K562 (cell line): ENCODE measurements around the gene PPP1R3E. TPM values are rescaled to one million over a fixed set of nuclear protein-coding genes. Genes with fewer than 3 reads are reported as not detected.

Experiments
- ARID3B ChIP-seq: fragments of 250-450 bp; sonication (Bioruptor Pico); IDR thresholded peaks from 2 replicates; pipeline ENCODE4 v1.4.0; 2020; ENCODE audit warnings: borderline replicate concordance
- BACH1 ChIP-seq: fragments of 200-800 bp; sonication (Bioruptor generic); IDR thresholded peaks from 2 replicates; pipeline ENCODE4 v1.6.1; 2016; ENCODE audit warnings: missing genetic modification characterization, missing compliant biosample characterization
- CBX2 ChIP-seq: fragments of 200-600 bp; sonication (generic); IDR thresholded peaks from one replicate; pipeline ENCODE4 v1.6.1; 2012; ENCODE audit warnings: mild to moderate bottlenecking, low read length, inconsistent platforms; ENCODE audit not compliant: insufficient read depth, poor library complexity, severe bottlenecking
- ELF1 ChIP-seq: fragments of 200-800 bp; sonication (Bioruptor generic); IDR thresholded peaks from 2 replicates; pipeline ENCODE4 v1.6.1; 2016; ENCODE audit warnings: missing genetic modification characterization, missing compliant biosample characterization
- HIVEP1 ChIP-seq: fragments of 250-450 bp; sonication (Bioruptor Pico); IDR thresholded peaks from 2 replicates; pipeline ENCODE4 v1.4.0; 2020; ENCODE audit warnings: mild to moderate bottlenecking
- JUND ChIP-seq, 2 experiments: IDR thresholded peaks; 2 replicates in 1 of 2; 3 replicates in 1 of 2; pipeline ENCODE4 v1.6.1; 2011; ENCODE audit warnings: borderline replicate concordance in 2 of 2, low read depth in 2 of 2, low read length in 2 of 2, improper control_type of control experiment in 1 of 2, missing biosample characterization in 1 of 2, missing genetic modification characterization in 1 of 2, missing genetic modification reagents in 1 of 2
- NBN ChIP-seq: fragments of 450-650 bp; IDR thresholded peaks from 2 replicates; pipeline ENCODE4 v1.6.1; 2016; ENCODE audit warnings: low read depth, mild to moderate bottlenecking
- RFX1 ChIP-seq: fragments of 450-650 bp; IDR thresholded peaks from 2 replicates; pipeline ENCODE4 v1.6.1; 2016; ENCODE audit warnings: mild to moderate bottlenecking, moderate library complexity
- SREBF1 ChIP-seq: fragments of 150-350 bp; IDR thresholded peaks from 2 replicates; pipeline ENCODE4 v1.6.1; 2014; ENCODE audit warnings: antibody characterized with exemption, low read depth, low read length, borderline replicate concordance
- SRSF3 ChIP-seq: fragments of 200-400 bp; formaldehyde crosslinking; IDR thresholded peaks from 2 replicates; pipeline ENCODE4 v1.6.1; 2016; ENCODE audit warnings: mild to moderate bottlenecking, low read length, moderate library complexity; ENCODE audit not compliant: insufficient read depth
- TAF7 ChIP-seq: fragments of 450-650 bp; IDR thresholded peaks from 2 replicates; pipeline ENCODE4 v1.6.1; 2016; ENCODE audit warnings: missing genetic modification characterization, missing compliant biosample characterization
- TFAP4 ChIP-seq: sonication (generic); formaldehyde crosslinking; IDR thresholded peaks from 2 replicates; pipeline ENCODE4 v1.8.0; 2022; ENCODE audit warnings: missing genetic modification reagents, mild to moderate bottlenecking, moderate library complexity, borderline replicate concordance
- ZNF263 ChIP-seq: sonication (generic); formaldehyde crosslinking; IDR thresholded peaks from 2 replicates; pipeline ENCODE4 v1.8.0; 2022; ENCODE audit warnings: mild to moderate bottlenecking, missing genetic modification reagents, borderline replicate concordance
- ZNF3 ChIP-seq: fragments of 250-450 bp; sonication (Bioruptor Pico); IDR thresholded peaks from 2 replicates; pipeline ENCODE4 v1.5.0; 2021; ENCODE audit warnings: mild to moderate bottlenecking, moderate library complexity
- ZNF354B ChIP-seq: fragments of 250-450 bp; sonication (Bioruptor Pico); IDR thresholded peaks from 2 replicates; pipeline ENCODE4 v1.4.0; 2020
- polyA plus RNA-seq, 8 experiments: library from polyadenylated mRNA; depleted of rRNA in 4 of 8; stranded (reverse) in 5 of 8; unstranded in 3 of 8; fragments of >200 nt; fragmentation: Nextera tagmentation in 2 of 8; fragmentation: Illumina TruSeq in 1 of 8; extraction: Ambion mirVana in 2 of 8; extraction: Trizol in 1 of 8; gene quantifications; 2 replicates each; pipeline versions ENCODE4 v1.2.1 to v1.2.3, GENCODE V29; 2011 to 2014; ENCODE audit warnings: inconsistent platforms in 1 of 8, missing spikeins in 1 of 8
- total RNA-seq, 7 experiments: library from RNA; depleted of rRNA in 6 of 7; stranded (reverse); fragments of >200 nt in 6 of 7; fragmentation: Illumina TruSeq in 2 of 7; extraction: Trizol in 2 of 7; gene quantifications; 2 replicates each; pipeline versions ENCODE4 v1.2.1 to v1.2.3, GENCODE V29; 2011 to 2021; ENCODE audit warnings: low replicate concordance in 1 of 7
- TF ChIP-seq, protein P1 (sequence below): sonication (generic); formaldehyde crosslinking; IDR thresholded peaks from 2 replicates; pipeline ENCODE4 v1.8.1; 2023; ENCODE audit warnings: missing genetic modification reagents, mild to moderate bottlenecking, borderline replicate concordance
- TF ChIP-seq, protein P2 (sequence below): fragments of 200-400 bp; formaldehyde crosslinking; IDR thresholded peaks from 2 replicates; pipeline ENCODE4 v1.6.1; 2017; ENCODE audit warnings: mild to moderate bottlenecking, low read depth, low read length, moderate library complexity

Gene PPP1R3E
- total and polyA plus RNA-seq, 9 of the 15 experiments (the other 6 are each of a cell fraction or from before 2014, with no cell fraction given): 3.2 to 18.4 (median 7.6) TPM

DNA sequence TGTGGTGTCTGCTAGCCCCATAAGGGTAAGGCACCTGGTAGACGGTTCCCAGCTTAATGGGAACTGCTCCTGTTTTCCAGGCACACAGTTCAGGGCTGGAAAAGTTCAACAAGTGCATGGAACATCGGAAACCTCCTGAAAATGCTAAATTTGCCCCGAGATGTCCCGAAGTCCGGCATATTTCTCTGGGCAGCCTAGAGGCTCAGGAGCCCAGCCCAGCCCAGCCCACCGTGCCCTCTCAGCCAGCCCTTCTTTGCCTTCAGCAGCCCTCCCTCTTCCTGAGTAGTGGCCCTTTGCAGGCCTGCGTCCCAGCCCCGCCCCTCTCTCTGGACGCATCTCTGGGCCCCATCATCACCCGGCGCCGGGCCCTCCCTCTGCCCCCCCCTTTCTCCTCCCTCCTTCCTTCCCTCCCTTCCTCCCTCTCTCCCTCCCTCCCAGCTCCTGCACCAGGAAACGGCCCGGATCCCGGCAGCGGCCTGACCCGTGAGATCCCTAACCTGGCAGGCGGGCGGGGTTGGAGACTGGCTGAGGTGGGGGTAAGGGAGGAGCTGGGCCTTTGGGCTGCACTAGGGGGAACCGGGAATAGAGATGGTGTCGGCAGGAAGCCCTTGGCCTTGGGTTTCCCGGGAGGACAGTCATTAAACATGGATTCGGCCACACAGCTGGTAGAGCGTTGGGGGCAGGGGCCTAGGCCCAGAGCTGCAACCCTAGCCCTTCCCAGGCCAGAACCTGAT lies 3.9 kb upstream of the PPP1R3E start, which contains the start of gene BCL2L2 (continued):
- TF ChIP-seq ARID3B (CRISPR knock-in tag): no peak
- TF ChIP-seq SRSF3: no peak
- no peak for TF ChIP-seq CBX2
- peak; percentile 90; the same call in 1 of the 2 replicates for TF ChIP-seq NBN
- no peak for TF ChIP-seq ELF1 (tag)
- 0 out of 2 replicates have a peak, but pooled peaks have one; percentile 34 for TF ChIP-seq ZNF3 (CRISPR knock-in tag)
- TF ChIP-seq RFX1: no peak
- TF ChIP-seq, protein P1, sequence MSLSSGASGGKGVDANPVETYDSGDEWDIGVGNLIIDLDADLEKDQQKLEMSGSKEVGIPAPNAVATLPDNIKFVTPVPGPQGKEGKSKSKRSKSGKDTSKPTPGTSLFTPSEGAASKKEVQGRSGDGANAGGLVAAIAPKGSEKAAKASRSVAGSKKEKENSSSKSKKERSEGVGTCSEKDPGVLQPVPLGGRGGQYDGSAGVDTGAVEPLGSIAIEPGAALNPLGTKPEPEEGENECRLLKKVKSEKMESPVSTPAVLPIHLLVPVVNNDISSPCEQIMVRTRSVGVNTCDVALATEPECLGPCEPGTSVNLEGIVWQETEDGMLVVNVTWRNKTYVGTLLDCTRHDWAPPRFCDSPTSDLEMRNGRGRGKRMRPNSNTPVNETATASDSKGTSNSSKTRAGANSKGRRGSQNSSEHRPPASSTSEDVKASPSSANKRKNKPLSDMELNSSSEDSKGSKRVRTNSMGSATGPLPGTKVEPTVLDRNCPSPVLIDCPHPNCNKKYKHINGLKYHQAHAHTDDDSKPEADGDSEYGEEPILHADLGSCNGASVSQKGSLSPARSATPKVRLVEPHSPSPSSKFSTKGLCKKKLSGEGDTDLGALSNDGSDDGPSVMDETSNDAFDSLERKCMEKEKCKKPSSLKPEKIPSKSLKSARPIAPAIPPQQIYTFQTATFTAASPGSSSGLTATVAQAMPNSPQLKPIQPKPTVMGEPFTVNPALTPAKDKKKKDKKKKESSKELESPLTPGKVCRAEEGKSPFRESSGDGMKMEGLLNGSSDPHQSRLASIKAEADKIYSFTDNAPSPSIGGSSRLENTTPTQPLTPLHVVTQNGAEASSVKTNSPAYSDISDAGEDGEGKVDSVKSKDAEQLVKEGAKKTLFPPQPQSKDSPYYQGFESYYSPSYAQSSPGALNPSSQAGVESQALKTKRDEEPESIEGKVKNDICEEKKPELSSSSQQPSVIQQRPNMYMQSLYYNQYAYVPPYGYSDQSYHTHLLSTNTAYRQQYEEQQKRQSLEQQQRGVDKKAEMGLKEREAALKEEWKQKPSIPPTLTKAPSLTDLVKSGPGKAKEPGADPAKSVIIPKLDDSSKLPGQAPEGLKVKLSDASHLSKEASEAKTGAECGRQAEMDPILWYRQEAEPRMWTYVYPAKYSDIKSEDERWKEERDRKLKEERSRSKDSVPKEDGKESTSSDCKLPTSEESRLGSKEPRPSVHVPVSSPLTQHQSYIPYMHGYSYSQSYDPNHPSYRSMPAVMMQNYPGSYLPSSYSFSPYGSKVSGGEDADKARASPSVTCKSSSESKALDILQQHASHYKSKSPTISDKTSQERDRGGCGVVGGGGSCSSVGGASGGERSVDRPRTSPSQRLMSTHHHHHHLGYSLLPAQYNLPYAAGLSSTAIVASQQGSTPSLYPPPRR: no peak
- TF ChIP-seq HIVEP1: no peak
- no peak for TF ChIP-seq BACH1 (tag)
- TF ChIP-seq JUND (IDR thresholded peaks at IDR 0.05; ENCODE audit: borderline replicate concordance, low read depth, low read length): peak; percentile 54; the same call in 1 of the 2 replicates
- peak; percentile 39; the same call in 1 of the 3 replicates for TF ChIP-seq JUND (tag; IDR thresholded peaks at IDR 0.05; ENCODE audit: borderline replicate concordance, low read depth, low read length)
- TF ChIP-seq, protein P2, sequence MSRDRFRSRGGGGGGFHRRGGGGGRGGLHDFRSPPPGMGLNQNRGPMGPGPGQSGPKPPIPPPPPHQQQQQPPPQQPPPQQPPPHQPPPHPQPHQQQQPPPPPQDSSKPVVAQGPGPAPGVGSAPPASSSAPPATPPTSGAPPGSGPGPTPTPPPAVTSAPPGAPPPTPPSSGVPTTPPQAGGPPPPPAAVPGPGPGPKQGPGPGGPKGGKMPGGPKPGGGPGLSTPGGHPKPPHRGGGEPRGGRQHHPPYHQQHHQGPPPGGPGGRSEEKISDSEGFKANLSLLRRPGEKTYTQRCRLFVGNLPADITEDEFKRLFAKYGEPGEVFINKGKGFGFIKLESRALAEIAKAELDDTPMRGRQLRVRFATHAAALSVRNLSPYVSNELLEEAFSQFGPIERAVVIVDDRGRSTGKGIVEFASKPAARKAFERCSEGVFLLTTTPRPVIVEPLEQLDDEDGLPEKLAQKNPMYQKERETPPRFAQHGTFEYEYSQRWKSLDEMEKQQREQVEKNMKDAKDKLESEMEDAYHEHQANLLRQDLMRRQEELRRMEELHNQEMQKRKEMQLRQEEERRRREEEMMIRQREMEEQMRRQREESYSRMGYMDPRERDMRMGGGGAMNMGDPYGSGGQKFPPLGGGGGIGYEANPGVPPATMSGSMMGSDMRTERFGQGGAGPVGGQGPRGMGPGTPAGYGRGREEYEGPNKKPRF: no peak
- TF ChIP-seq ZNF263: peak; percentile 61; the same call in 1 of the 2 replicates
- TF ChIP-seq ZNF354B (CRISPR knock-in tag): no peak
- TF ChIP-seq TFAP4 (CRISPR knock-in tag): peak; percentile 90; the same call in 1 of the 2 replicates
- TF ChIP-seq SREBF1: no peak
- TF ChIP-seq TAF7 (tag): no peak
